Fibroblast of pulmonary artery (primary cell): ENCODE measurements around the gene CMSS1.

Experiments
- DNase-seq: peaks from one replicate; pipeline ENCODE4 v3.0.0-alpha.2; 2010; ENCODE audit warnings: low read depth
- H3K4me3 ChIP-seq: replicated peaks from 2 replicates; pipeline ENCODE4 v1.5.1; 2011; ENCODE audit warnings: low read depth, mild to moderate bottlenecking, control low read depth, low read length, moderate library complexity
- CTCF ChIP-seq: IDR thresholded peaks from 2 replicates; pipeline ENCODE4 v1.5.1; 2011; ENCODE audit warnings: mild to moderate bottlenecking, control low read depth, low read length, inconsistent platforms; ENCODE audit errors: missing control alignments

The CMSS1 gene

GRCh38 chr3:99902091-99902490, 84.4 kb downstream of the CMSS1 start:
- peak; percentile 39 for DNase-seq
- no peak overlapping the region for H3K4me3 ChIP-seq
- no peak for TF ChIP-seq CTCF

- H3K4me3 ChIP-seq = no peak overlapping the region
- DNase-seq = no peak
- TF ChIP-seq CTCF = no peak
Measured at GRCh38 chr3:99903869-99904268, 86.2 kb downstream of the CMSS1 start.

- no peak for DNase-seq
- TF ChIP-seq CTCF = no peak
- no peak overlapping the region for H3K4me3 ChIP-seq
Measured at GRCh38 chr3:99907959-99908544, 90.4 kb downstream of the CMSS1 start.

GRCh38 chr3:99909714-99910495, 92.2 kb downstream of the CMSS1 start:
- H3K4me3 ChIP-seq = no peak overlapping the region
- TF ChIP-seq CTCF = no peak
- DNase-seq = peak; percentile 57

GRCh38 chr3:99910752-99911290, 93.2 kb downstream of the CMSS1 start:
- no peak for DNase-seq

GRCh38 chr3:99911433-99911832, 93.8 kb downstream of the CMSS1 start:
- no peak overlapping the region for H3K4me3 ChIP-seq
- TF ChIP-seq CTCF = no peak
- no peak for DNase-seq

More at GRCh38 chr3:99910752-99911290, 93.2 kb downstream of the CMSS1 start:
- no peak for TF ChIP-seq CTCF
- H3K4me3 ChIP-seq = no peak overlapping the region
